ENCODE results near the gene SWT1. TPM values are rescaled to one million over a fixed set of nuclear protein-coding genes. Genes with fewer than 3 reads are reported as not detected.
"Not testable (repeated sequence)": the region's sequence is repeated elsewhere in the genome, so short reads cannot be mapped to it uniquely, and the experiment has no call there.

Gene SWT1
- total RNA-seq, 2 donors from 2014 or later = 7.3 to 14.3 TPM

DNA sequence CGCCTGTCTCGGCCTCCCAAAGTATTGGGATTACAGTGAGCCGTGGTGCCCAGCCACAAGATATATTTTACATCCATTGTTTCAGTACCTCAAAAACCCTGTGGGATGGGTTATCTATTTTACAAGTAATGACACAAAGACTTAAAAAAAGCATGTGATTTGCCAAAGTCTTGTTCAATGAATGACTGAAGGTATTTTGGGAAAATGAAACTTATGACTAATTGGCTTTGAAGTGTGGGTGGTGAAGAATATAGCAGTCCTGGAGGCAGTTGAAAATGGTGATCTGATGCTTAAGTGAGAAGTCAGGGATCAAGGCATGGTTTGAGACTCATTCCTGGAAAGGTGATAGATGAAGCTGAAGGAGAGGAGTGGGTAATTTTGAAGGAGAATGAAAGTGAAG is 3.0 kb downstream of the SWT1 start:
- H3K4me1 ChIP-seq (replicated peaks) = peaks cover 5% of the 10 kb centered on the region
- no peaks in the 10 kb centered on the region for H3K36me3 ChIP-seq
- no peak for DNase-seq (ENCODE audit: low spot score)
- no peaks in the 10 kb centered on the region for H3K9me3 ChIP-seq
- H3K4me3 ChIP-seq = no peak overlapping the region
- TF ChIP-seq, protein P1, sequence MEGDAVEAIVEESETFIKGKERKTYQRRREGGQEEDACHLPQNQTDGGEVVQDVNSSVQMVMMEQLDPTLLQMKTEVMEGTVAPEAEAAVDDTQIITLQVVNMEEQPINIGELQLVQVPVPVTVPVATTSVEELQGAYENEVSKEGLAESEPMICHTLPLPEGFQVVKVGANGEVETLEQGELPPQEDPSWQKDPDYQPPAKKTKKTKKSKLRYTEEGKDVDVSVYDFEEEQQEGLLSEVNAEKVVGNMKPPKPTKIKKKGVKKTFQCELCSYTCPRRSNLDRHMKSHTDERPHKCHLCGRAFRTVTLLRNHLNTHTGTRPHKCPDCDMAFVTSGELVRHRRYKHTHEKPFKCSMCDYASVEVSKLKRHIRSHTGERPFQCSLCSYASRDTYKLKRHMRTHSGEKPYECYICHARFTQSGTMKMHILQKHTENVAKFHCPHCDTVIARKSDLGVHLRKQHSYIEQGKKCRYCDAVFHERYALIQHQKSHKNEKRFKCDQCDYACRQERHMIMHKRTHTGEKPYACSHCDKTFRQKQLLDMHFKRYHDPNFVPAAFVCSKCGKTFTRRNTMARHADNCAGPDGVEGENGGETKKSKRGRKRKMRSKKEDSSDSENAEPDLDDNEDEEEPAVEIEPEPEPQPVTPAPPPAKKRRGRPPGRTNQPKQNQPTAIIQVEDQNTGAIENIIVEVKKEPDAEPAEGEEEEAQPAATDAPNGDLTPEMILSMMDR (IDR thresholded peaks at IDR 0.05) = no peak
- TF ChIP-seq POLR2A (IDR thresholded peaks at IDR 0.05) = no peak
- intact Hi-C loops (cut with DNase I) = loop anchor here (5.0 to 10.0 kb wide), 4 partner anchors 113 to 408 kb away; partner anchors contain the start of genes EDEM3 and RNF2
- no peaks in the 10 kb centered on the region for H3K27me3 ChIP-seq (replicated peaks; ENCODE audit: insufficient read depth)
- 92% methylated on average over 3 of the region's 3 CpGs for WGBS
- no peak overlapping the region for H3K27ac ChIP-seq

DNA sequence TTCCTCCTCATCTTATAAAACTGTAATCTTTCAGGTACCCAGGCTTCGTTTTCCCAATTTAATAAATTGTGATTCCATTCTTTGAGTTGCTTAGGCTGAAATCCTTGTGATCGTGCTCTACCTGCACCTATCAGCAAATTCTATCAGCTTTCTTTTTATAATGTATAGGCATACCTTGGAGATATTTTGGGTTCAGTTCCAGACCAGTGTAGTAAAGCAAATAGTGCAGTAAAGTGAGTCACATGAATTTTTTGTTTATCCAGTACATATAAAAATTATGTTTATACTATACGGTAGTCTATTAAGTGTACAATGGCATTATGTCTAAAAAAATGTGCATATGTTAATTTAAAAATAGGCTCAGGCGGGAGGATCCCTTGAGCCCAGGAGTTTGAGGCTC is 5.5 kb downstream of the SWT1 start:
- Histone ChIP-seq H3K4me3 (no peak overlapping the region), H3K27me3 (replicated peaks; ENCODE audit: insufficient read depth) (no peaks in the 10 kb centered on the region), H3K36me3 (no peaks in the 10 kb centered on the region), H3K4me1 (replicated peaks) (no peaks in the 10 kb centered on the region), H3K9me3 (no peaks in the 10 kb centered on the region), H3K27ac (no peak overlapping the region)
- TF ChIP-seq, protein P1 (IDR thresholded peaks at IDR 0.05) = no peak
- TF ChIP-seq POLR2AphosphoS5 (IDR thresholded peaks at IDR 0.05) (no peak), POLR2A (IDR thresholded peaks at IDR 0.05) (no peak)
- DNase-seq (ENCODE audit: low spot score) = no peak
- WGBS = 76% methylated on average over 4 of the region's 4 CpGs
- intact Hi-C loops (cut with DNase I) = no loop called here

DNA sequence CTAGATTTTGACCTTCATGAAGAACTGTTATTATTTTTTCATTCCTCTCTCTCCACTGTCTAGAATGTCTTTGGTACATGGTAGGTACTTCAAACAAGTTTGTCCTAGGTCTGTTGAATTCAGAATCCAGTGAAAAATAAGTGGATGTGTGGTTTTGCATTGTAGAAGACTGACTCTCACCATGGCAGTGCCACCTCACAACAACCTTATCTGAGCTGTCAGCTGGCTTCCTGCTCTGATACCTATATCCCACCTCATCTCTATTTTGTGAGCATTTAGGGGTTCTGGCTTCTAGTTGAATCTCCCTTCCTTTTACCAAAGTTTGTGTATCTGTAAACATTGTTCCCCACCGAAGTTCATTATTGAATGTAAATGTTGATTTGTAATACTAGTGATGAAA is 9.1 kb downstream of the SWT1 start:
- Histone ChIP-seq H3K36me3 (no peaks in the 10 kb centered on the region), H3K27ac (no peak overlapping the region)

DNA sequence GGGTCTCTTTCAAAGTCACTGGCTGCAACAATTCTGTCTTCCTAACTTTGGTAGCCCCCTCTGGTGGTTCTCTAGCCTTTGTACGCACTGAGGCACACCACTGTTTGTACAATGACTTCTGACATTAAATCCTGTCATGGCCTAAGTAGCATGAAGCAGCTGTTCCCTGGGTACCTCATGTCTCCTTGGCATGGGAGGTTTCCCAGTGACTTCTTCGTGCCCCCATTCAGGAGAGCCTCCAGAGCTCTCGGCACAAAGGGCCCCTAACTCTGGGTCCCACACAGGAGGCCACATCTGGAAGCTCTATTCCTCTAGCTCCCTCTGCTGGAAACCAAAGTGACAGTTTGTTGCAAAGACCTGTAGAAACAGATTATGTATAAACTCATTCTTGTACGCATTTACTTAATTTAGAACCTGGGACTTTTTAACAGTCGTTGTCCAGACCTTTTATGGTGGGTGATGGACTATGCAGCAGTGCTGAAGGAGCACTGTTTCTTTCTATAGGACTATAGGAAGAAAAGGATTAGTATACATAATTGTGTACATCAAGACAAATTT is 13.4 kb downstream of the SWT1 start:
- 32% methylated on average over 5 of the region's 5 CpGs for WGBS
- Histone ChIP-seq H3K4me3 (no peak overlapping the region), H3K36me3 (no peaks in the 10 kb centered on the region), H3K27me3 (replicated peaks; ENCODE audit: insufficient read depth) (no peaks in the 10 kb centered on the region), H3K27ac (no peak overlapping the region), H3K4me1 (replicated peaks) (no peaks in the 10 kb centered on the region), H3K9me3 (no peaks in the 10 kb centered on the region)
- TF ChIP-seq, protein P1 (IDR thresholded peaks at IDR 0.05) = peak in 3 of 4 experiments; percentile 44 to 59 (median 54)
- TF ChIP-seq POLR2AphosphoS5 (IDR thresholded peaks at IDR 0.05) = no peak
- DNase-seq (ENCODE audit: low spot score) = peak; percentile 21
- intact Hi-C loops (cut with DNase I) = no loop called here

More for the DNA sequence above, 9.1 kb downstream of the SWT1 start:
- Histone ChIP-seq H3K9me3 (no peaks in the 10 kb centered on the region), H3K4me3 (no peak overlapping the region), H3K4me1 (replicated peaks) (no peaks in the 10 kb centered on the region), H3K27me3 (replicated peaks; ENCODE audit: insufficient read depth) (no peaks in the 10 kb centered on the region)
- no peak for DNase-seq (ENCODE audit: low spot score)
- WGBS = 68% methylated on average over 1 of the region's 1 CpG
- intact Hi-C loops (cut with DNase I) = no loop called here
- TF ChIP-seq POLR2AphosphoS5 (IDR thresholded peaks at IDR 0.05) = no peak
- TF ChIP-seq POLR2A (IDR thresholded peaks at IDR 0.05) = no peak
- TF ChIP-seq, protein P1 (IDR thresholded peaks at IDR 0.05) = no peak

DNA sequence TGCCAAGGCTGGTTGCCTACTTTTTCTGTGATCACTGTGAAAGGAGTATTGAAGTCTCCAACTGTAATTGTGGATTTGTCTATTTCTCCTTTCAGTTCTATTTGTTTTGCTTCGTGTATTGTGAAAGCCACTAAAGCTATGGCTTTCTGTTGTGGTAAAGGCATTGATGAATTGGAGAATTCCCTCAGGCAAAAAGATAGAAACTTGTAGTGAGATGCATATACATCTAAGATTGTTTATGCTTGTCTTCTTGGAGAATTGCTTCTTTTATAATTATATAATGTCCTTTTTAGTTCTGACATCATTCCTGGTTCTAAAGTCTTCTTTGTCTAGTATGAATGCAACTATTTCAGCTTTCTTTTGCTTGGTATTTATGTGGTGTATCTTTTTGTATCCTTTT is 36.8 kb downstream of the SWT1 start:
- H3K27ac ChIP-seq = no peak overlapping the region
- DNase-seq (ENCODE audit: low spot score) = no peak
- no peaks in the 10 kb centered on the region for H3K36me3 ChIP-seq
- no peaks in the 10 kb centered on the region for H3K27me3 ChIP-seq (replicated peaks; ENCODE audit: insufficient read depth)
- no peaks in the 10 kb centered on the region for H3K9me3 ChIP-seq
- 61% methylated on average over 1 of the region's 1 CpG for WGBS
- no peaks in the 10 kb centered on the region for H3K4me1 ChIP-seq (replicated peaks)
- TF ChIP-seq, protein P1 (IDR thresholded peaks at IDR 0.05) = no peak
- TF ChIP-seq POLR2AphosphoS5 (IDR thresholded peaks at IDR 0.05) (no peak), POLR2A (IDR thresholded peaks at IDR 0.05) (no peak)
- no peak overlapping the region for H3K4me3 ChIP-seq
- intact Hi-C loops (cut with DNase I) = no loop called here

DNA sequence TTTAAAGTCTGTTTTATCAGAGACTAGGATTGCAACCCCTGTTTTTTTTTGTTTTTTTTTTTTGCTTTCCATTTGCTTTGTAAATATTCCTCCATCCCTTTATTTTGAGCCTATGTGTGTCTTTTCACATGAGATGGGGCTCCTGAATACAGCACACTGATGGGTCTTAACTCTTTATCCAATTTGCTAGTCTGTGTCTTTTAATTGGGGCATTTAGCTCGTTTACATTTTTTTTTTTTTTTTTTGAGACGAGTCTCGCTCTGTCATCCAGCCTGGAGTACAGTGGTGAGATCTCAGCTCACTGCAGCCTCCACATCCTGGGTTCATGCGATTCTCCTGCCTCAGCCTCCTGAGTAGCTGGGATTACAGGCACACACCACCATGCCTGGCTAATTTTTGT is 41.7 kb downstream of the SWT1 start:
- H3K27ac ChIP-seq; H3K4me1 ChIP-seq (replicated peaks); H3K9me3 ChIP-seq; H3K4me3 ChIP-seq; intact Hi-C loops (cut with DNase I); H3K36me3 ChIP-seq; DNase-seq (ENCODE audit: low spot score); H3K27me3 ChIP-seq (replicated peaks; ENCODE audit: insufficient read depth): not testable (repeated sequence)
- 97% methylated on average over 4 of the region's 4 CpGs for WGBS

Data from prostate gland (tissue), 2 donors.